ENCODE data around the gene MAPK1IP1L.
"Not testable (repeated sequence)": the region's sequence is repeated elsewhere in the genome, so short reads cannot be mapped to it uniquely, and the experiment has no call there.

MAPK1IP1L gene

DNA sequence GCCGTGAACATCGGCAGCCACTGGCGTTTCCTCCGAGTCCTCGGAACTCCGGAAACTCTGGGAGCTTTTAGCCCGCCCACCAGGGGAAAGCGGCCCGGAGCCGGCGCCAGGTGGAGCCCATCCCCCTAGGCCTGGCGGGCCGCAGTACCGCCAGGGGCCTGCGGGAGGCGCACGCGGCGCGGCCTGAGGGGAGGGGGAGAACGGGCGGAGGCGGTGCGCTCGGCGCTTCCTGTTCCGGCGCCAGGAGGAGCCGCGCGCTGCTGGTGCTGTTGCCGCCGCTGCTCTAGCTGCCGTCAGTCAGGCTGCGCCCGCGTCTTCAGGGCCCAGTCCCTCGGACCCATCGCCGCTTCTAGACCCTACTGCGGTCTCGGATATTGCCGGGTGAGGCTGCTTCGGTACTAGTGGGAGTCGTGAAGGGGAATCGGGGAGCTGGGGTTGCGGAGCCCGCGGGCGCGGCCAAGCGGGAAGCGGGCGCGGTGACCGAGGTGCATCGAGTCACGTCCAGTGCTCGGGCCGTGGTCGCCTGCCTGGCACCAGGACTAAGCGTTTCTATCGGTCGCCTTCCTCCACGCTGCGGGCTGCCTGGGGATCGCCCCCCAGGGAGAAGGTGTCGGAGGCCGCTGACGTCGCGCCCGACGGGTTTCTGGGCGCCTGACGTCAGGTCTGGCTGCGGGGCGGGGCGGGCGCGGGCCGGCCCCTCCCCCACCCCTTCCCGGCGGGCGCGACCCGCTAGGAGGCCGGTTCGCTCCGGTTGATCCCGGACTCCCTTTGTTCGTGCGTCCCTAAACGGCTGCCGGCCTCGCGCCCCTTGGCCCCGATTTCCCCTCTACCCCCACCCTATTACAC is at the start of gene MAPK1IP1L:
Gene MAPK1IP1L, plus strand, starts transcription at position 225 of the 846 bp plus-strand sequence. CDS start 10,037 bp downstream, outside the sequence.
- FAIRE-seq: no peak

DNA sequence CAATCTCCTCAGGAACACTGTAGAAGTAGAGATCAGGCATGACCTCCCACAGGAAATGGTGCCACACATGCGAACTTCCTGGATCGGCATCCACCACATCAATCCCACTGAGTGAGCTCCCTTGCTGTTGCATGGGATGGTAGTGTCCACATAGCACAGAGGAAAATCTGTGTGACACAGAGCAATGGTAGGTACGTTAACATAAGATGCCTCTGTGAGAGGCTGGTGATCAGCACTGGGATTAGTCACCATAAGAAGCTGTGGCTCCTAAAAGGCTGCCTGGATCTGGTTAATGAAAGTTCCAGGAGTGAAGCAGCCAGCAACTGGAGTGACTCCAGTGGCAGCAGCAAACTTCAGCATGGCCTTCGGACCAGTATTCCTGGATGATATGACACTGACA is 46.4 kb upstream of the MAPK1IP1L start:
- no peak for FAIRE-seq

DNA sequence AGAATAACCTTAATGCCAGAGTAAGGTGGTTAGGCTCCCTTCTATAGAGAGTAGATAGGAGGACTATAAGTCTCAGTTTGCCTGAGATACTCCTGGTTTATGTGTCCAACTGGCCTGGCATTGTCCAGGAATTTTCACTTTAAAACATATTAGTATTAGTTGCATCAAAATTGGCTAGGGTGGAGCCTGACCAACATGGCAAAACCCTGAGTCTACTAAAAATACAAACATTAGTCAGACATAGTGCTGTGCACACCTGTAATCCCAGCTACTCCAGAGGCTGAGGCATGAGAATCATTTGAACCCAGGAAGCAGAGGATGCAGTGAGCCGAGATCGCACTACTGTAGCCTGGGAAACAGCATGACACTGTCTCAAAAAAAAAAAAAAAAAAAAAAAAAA is 36.4 kb upstream of the MAPK1IP1L start:
- FAIRE-seq: no peak

DNA sequence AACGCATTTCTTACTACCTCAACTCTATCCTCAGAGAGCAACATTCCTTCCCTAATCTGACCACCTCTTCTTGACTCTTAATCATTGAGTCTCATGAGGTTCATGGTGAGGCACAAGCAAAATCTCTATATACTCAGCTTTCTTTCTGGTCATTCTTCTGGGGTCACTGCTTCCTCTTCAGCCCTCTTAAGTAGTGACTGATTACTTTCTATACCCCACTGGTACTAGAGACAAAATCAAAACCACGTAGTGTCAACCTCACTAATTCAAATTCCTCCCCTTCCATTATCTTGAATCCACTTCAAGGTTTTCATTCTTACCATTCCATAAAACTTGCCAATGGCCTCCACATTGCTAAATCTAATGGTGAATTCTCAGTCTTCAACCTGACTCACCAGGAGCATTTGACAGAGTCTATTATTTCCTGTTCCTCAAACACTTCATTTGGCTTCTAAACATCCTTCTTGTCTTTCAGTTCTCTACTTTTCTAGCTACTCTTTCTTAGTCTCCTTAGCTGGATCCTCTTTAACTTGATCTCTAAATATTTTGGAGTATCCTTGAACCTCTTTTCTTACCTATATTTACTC is 31.4 kb upstream of the MAPK1IP1L start:
- no peak for FAIRE-seq

DNA sequence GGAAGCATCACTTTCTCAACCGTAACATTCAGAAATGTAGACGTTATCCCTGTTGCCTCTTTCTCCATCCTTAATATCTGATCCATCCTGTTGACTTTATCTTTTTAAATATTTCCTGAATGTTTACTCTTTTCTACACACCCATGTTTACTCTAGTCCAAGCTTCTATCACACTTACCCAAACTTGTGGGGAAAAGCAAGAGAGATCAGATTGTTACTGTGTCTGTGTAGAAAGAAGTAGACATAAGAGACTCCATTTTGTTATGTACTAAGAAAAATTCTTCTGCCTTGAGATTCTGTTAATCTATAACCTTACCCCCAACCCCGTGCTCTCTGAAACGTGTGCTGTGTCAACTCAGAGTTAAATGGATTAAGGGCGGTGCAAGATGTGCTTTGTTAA is 27.1 kb upstream of the MAPK1IP1L start:
- not testable (repeated sequence) for FAIRE-seq

GRCh38 chr14:55025948-55026347 is 25.5 kb upstream of the MAPK1IP1L start:
- no peak for FAIRE-seq

DNA sequence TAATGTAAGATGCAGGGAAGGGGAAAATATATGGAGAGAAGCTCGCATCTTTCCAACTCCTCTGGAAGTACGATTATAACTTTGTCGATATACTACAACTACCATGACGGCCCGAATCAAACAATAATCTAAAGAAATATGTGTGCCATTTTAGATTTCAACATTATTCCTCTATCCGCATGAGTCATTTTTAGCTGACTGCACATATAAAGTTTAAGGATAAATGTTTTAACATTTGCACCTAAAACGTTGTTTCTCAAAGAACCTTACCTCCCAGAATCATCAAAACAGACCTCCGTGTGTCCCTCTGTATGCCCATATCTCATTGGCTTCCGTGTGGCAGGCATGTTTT is 25.0 kb upstream of the MAPK1IP1L start:
- FAIRE-seq: no peak

GRCh38 chr14:55026793-55027561 is 24.5 kb upstream of the MAPK1IP1L start, which contains the start of the genes SOCS4 and WDHD1:
SOCS4 (plus strand) TSS chr14:55027236; CDS start chr14:55043042, 15,806 bp downstream.
WDHD1 (minus strand) TSS chr14:55027099; CDS start chr14:55026787, 312 bp downstream.
- FAIRE-seq: no peak

GRCh38 chr14:55028066-55028465 is 23.4 kb upstream of the MAPK1IP1L start:
- no peak for FAIRE-seq

GRCh38 chr14:55028476-55028875 is 23.0 kb upstream of the MAPK1IP1L start:
- no peak for FAIRE-seq

DNA sequence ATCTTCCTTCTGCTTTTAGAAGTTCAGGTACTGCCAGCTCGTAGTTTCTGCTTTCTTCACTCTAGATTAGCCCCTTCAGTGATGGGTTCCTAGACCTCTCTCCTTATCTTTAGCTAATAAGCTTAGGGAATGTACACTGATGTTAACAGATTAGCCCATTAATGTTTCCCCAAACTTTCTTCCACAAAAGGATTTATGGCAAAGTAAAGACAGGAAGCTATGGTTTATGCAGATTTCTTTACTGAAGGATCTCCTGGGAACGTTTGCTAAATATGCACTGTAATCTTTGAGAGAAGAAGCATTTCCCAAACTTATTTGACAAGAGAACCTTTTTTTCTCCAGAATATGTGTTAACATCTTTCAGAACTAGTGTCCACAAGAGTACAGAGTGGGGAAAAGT is 20.3 kb upstream of the MAPK1IP1L start:
- no peak for FAIRE-seq

DNA sequence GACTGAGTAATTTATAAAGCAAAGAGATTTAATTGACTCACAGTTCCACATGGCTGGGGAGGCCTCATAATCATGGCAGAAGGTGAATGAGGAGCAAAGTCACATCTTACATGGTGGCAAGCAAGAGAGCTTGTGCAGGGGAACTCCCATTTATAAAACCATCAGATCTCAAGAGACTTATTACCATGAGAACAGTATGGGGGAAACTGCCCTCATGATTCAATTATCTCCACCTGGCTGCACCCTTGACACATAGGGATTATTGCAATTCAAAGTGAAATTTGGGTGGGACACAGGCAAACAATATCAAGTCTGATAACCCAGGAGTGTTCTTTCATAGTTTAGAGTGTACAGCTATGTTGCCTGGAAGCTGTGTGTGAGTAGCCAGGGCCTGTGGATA is 13.5 kb upstream of the MAPK1IP1L start:
- not testable (repeated sequence) for FAIRE-seq

- no peak for FAIRE-seq
These were observed 12.7 kb upstream of the MAPK1IP1L start for GRCh38 chr14:55038708-55039107.

DNA sequence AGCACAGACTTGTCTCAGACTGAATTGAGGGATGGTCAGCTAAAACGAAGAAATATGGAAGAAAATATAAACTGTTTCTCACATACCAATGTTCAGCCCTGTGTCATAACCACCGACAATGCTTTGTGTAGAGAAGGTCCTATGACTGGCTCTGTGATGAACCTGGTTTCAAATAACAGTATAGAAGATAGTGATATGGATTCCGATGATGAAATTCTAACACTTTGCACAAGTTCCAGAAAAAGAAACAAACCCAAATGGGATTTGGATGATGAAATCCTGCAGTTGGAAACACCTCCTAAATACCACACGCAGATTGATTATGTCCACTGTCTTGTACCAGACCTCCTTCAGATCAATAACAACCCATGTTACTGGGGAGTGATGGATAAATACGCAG is 7.9 kb upstream of the MAPK1IP1L start:
- no peak for FAIRE-seq

GRCh38 chr14:55045087-55045486 is 6.4 kb upstream of the MAPK1IP1L start:
- no peak for FAIRE-seq

GRCh38 chr14:55047301-55048053 is 4.0 kb upstream of the MAPK1IP1L start:
- no peak for FAIRE-seq

DNA sequence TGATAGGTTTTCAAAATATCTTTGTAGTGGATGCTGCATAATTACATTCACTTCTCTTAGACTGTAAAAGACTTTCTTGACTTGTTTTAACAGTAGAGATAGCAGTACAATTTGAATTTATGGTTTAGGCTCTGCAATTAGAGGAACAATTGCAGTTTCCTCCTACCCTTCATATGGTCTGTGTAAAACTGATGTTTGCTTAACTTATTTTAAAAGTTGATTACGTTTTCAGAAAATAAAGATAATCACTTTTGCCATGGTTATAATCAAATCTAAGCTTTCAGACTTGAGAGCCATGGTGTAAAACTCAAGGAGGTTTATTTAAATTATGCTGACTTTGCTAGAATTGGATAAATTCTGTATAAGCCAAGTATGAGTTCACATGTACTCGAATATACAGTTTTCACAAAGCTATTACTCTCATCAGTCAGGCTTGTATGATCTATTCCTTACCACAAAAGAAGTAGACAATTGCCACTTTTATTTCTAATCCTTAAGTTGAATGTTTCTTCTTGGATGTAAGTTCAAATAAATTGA is 2.5 kb upstream of the MAPK1IP1L start:
- FAIRE-seq: no peak

DNA sequence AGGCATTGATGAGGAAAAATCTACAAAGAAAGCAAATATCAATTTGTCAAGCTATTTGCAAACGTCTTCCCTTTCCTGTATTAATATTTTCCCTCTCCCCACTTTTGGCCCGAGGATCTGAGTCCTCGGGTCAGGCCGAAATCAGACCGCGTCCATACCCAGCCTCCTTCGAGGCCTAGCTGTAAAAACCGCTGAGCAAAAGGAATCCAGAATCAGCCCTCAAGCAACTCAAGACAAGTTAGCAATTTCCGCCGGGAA is 353 bp upstream of the MAPK1IP1L start:
- no peak for FAIRE-seq

- FAIRE-seq: no peak
These were observed 953 bp downstream of the MAPK1IP1L start for GRCh38 chr14:55052269-55052930.

DNA sequence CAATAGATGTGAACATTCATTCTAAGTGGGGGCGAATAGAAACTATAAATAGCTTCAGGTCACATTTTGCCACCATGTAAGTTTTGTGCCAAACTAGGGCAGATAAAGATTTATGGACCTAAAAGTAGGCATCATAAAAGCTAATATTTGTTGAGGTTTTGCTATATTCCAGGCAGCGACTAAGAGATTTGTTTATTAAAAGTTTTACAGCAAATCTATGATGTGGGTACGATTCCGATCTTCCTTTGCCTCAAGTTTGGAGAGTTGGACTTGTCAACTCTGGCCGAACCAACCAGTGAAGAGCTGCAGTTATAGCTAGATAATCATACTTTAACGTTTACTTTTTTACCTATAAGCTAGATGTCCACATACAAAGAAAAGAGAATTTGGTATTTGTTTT is 1.6 kb downstream of the MAPK1IP1L start:
- FAIRE-seq: no peak

DNA sequence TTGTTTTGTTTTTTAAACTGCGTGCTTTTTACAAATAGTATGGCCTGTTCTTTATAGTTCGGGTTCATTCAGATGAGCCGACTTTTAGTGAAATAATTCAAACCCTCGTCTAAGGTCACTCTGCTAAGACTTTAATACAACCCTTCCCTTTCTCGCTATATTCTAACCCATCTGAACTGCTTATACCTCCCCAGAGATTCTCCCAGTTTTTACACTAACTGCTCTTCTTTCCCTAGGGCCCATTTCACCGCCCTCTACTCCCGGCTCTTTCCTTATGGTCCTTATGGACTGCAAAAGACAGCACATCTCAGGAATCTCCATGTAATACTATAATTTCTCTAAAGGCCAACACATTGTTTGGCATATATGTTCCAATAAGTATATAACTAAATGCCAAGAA is 2.1 kb downstream of the MAPK1IP1L start:
- FAIRE-seq: no peak

- no peak for FAIRE-seq
These were observed 2.7 kb downstream of the MAPK1IP1L start for GRCh38 chr14:55054098-55054497.

Measured in colon (tissue), 2 donors.